ENCODE data around the gene NUDT19. TPM values are rescaled to one million over a fixed set of nuclear protein-coding genes. Genes with fewer than 3 reads are reported as not detected.

NUDT19 gene
- total RNA-seq, 6 donors from 2014 or later, result 9.4 to 21.6 (median 15.3) TPM

- peaks cover 0 to 7% (median 0%) of the 10 kb centered on the region in 4 donors for H3K4me1 ChIP-seq
- TF ChIP-seq EP300 (IDR thresholded peaks at IDR 0.05) (no peak), CTCF (IDR thresholded peaks at IDR 0.05) (no peak), POLR2A (IDR thresholded peaks at IDR 0.05) (no peak), POLR2AphosphoS5 (IDR thresholded peaks at IDR 0.05) (no peak)
- H3K9me3 ChIP-seq, result no peaks in the 10 kb centered on the region
- DNase-seq (no peak), ATAC-seq (ENCODE audit: low FRiP score in 2 of 2) (no peak)
- H3K4me3 ChIP-seq, result no peak overlapping the region
- no peak overlapping the region for H3K27ac ChIP-seq
- no peaks in the 10 kb centered on the region for H3K27me3 ChIP-seq
- 19 to 29% methylated on average over 3 of the region's 3 CpGs for WGBS, 2 donors
- peaks cover 0 to 24% (median 17%) of the 10 kb centered on the region in 4 donors for H3K36me3 ChIP-seq
These were observed 29.4 kb upstream of the NUDT19 start for GRCh38 chr19:32662186-32662585.

GRCh38 chr19:32666084-32666483 lies 25.5 kb upstream of the NUDT19 start:
- ATAC-seq (ENCODE audit: low FRiP score in 2 of 2) (no peak), DNase-seq (no peak)
- Histone ChIP-seq H3K27me3 (no peaks in the 10 kb centered on the region), H3K36me3 (peaks cover 0 to 12% (median 4%) of the 10 kb centered on the region in 4 donors), H3K4me3 (no peak overlapping the region), H3K27ac (no peak overlapping the region), H3K9me3 (no peaks in the 10 kb centered on the region), H3K4me1 (peaks cover 13 to 27% (median 13%) of the 10 kb centered on the region in 4 donors)
- TF ChIP-seq CTCF (IDR thresholded peaks at IDR 0.05) (no peak), POLR2AphosphoS5 (IDR thresholded peaks at IDR 0.05) (no peak), EP300 (IDR thresholded peaks at IDR 0.05) (no peak), POLR2A (IDR thresholded peaks at IDR 0.05) (no peak)
- 94% methylated on average over 6 of the region's 6 CpGs for WGBS, 2 donors

GRCh38 chr19:32669310-32669709 lies 22.3 kb upstream of the NUDT19 start:
- H3K4me1 ChIP-seq, result peaks cover 28 to 41% (median 30%) of the 10 kb centered on the region in 4 donors
- H3K27ac ChIP-seq, result peak overlapping the region in 1 of 4 donors; percentile 53
- H3K4me3 ChIP-seq, result no peak overlapping the region
- ATAC-seq (ENCODE audit: low FRiP score in 2 of 2), result no peak
- WGBS, 2 donors, result 82 to 83% methylated on average over 3 of the region's 3 CpGs
- H3K36me3 ChIP-seq, result peaks cover 0 to 12% (median 4%) of the 10 kb centered on the region in 4 donors
- H3K9me3 ChIP-seq, result no peaks in the 10 kb centered on the region
- no peaks in the 10 kb centered on the region for H3K27me3 ChIP-seq
- TF ChIP-seq CTCF (IDR thresholded peaks at IDR 0.05) (no peak), POLR2A (IDR thresholded peaks at IDR 0.05) (no peak), EP300 (IDR thresholded peaks at IDR 0.05) (no peak), POLR2AphosphoS5 (IDR thresholded peaks at IDR 0.05) (no peak)
- no peak for DNase-seq

- no peaks in the 10 kb centered on the region for H3K9me3 ChIP-seq
- 65 to 70% methylated on average over 14 of the region's 14 CpGs for WGBS, 2 donors
- TF ChIP-seq CTCF (IDR thresholded peaks at IDR 0.05) (no peak), EP300 (IDR thresholded peaks at IDR 0.05) (no peak), POLR2A (IDR thresholded peaks at IDR 0.05) (no peak)
- peaks cover 0 to 4% (median 0%) of the 10 kb centered on the region in 4 donors for H3K36me3 ChIP-seq
- peaks cover 0 to 12% (median 10%) of the 10 kb centered on the region in 4 donors for H3K27me3 ChIP-seq
- no peak for ATAC-seq (ENCODE audit: low FRiP score in 2 of 2)
- no peak overlapping the region for H3K27ac ChIP-seq
- no peak overlapping the region for H3K4me3 ChIP-seq
- DNase-seq, result no peak
- H3K4me1 ChIP-seq, result peaks cover 42 to 61% (median 45%) of the 10 kb centered on the region in 4 donors
These were observed 19.6 kb upstream of the NUDT19 start for GRCh38 chr19:32671883-32672593.

GRCh38 chr19:32672841-32673240 lies 18.8 kb upstream of the NUDT19 start:
- H3K4me1 ChIP-seq, result peaks cover 42 to 65% (median 48%) of the 10 kb centered on the region in 4 donors
- no peaks in the 10 kb centered on the region for H3K36me3 ChIP-seq
- WGBS, 2 donors, result 81 to 83% methylated on average over 3 of the region's 3 CpGs
- H3K9me3 ChIP-seq, result no peaks in the 10 kb centered on the region
- ATAC-seq (ENCODE audit: low FRiP score in 2 of 2) (no peak), DNase-seq (no peak)
- no peak overlapping the region for H3K4me3 ChIP-seq
- no peak overlapping the region for H3K27ac ChIP-seq
- TF ChIP-seq EP300 (IDR thresholded peaks at IDR 0.05), result no peak
- no peak for TF ChIP-seq CTCF (IDR thresholded peaks at IDR 0.05)
- no peak for TF ChIP-seq POLR2A (IDR thresholded peaks at IDR 0.05)
- TF ChIP-seq POLR2AphosphoS5 (IDR thresholded peaks at IDR 0.05), result no peak
- peaks cover 0 to 16% (median 12%) of the 10 kb centered on the region in 4 donors for H3K27me3 ChIP-seq

Data from upper lobe of left lung (tissue), 6 donors.